ENCODE results near the gene TFG. TPM values are rescaled to one million over a fixed set of nuclear protein-coding genes. Genes with fewer than 3 reads are reported as not detected.

Gene TFG
- total RNA-seq, 1 experiment from 2014 or later = 85.8 TPM

- H3K4me3 ChIP-seq = no peak overlapping the region
- H3K9me3 ChIP-seq (replicated peaks) = no peaks in the 10 kb centered on the region
- no peak overlapping the region for H3K27ac ChIP-seq
- no peaks in the 10 kb centered on the region for H3K27me3 ChIP-seq (replicated peaks)
- no peaks in the 10 kb centered on the region for H3K36me3 ChIP-seq
- no peak for DNase-seq (ENCODE audit: low read depth in 1 of 2, low spot score in 2 of 2)
- no peaks in the 10 kb centered on the region for H3K4me1 ChIP-seq (replicated peaks)
These were observed 66.9 kb downstream of the TFG start for GRCh38 chr3:100776097-100776729.

- no peaks in the 10 kb centered on the region for H3K36me3 ChIP-seq
- no peaks in the 10 kb centered on the region for H3K27me3 ChIP-seq (replicated peaks)
- no peak overlapping the region for H3K27ac ChIP-seq
- H3K4me1 ChIP-seq (replicated peaks) = no peaks in the 10 kb centered on the region
- DNase-seq (ENCODE audit: low read depth in 1 of 2, low spot score in 2 of 2) = no peak
- H3K4me3 ChIP-seq = no peak overlapping the region
- no peaks in the 10 kb centered on the region for H3K9me3 ChIP-seq (replicated peaks)
These were observed 67.5 kb downstream of the TFG start for GRCh38 chr3:100776746-100777145.

GRCh38 chr3:100777271-100777670 lies 68.0 kb downstream of the TFG start:
- H3K27me3 ChIP-seq (replicated peaks) = no peaks in the 10 kb centered on the region
- H3K36me3 ChIP-seq = no peaks in the 10 kb centered on the region
- DNase-seq (ENCODE audit: low read depth in 1 of 2, low spot score in 2 of 2) = no peak
- no peaks in the 10 kb centered on the region for H3K9me3 ChIP-seq (replicated peaks)
- H3K4me1 ChIP-seq (replicated peaks) = no peaks in the 10 kb centered on the region
- H3K4me3 ChIP-seq = no peak overlapping the region
- no peak overlapping the region for H3K27ac ChIP-seq

- no peaks in the 10 kb centered on the region for H3K4me1 ChIP-seq (replicated peaks)
- H3K4me3 ChIP-seq = no peak overlapping the region
- no peak for DNase-seq (ENCODE audit: low read depth in 1 of 2, low spot score in 2 of 2)
These were observed 70.2 kb downstream of the TFG start for GRCh38 chr3:100779480-100779879.

GRCh38 chr3:100780071-100780622 lies 70.9 kb downstream of the TFG start:
- H3K9me3 ChIP-seq (replicated peaks) = no peaks in the 10 kb centered on the region
- no peaks in the 10 kb centered on the region for H3K27me3 ChIP-seq (replicated peaks)
- DNase-seq (ENCODE audit: low read depth in 1 of 2, low spot score in 2 of 2) = no peak
- no peak overlapping the region for H3K27ac ChIP-seq
- no peaks in the 10 kb centered on the region for H3K36me3 ChIP-seq
- H3K4me1 ChIP-seq (replicated peaks) = no peaks in the 10 kb centered on the region
- no peak overlapping the region for H3K4me3 ChIP-seq

More at GRCh38 chr3:100779480-100779879, 70.2 kb downstream of the TFG start:
- no peaks in the 10 kb centered on the region for H3K36me3 ChIP-seq
- no peaks in the 10 kb centered on the region for H3K9me3 ChIP-seq (replicated peaks)
- H3K27ac ChIP-seq = no peak overlapping the region
- H3K27me3 ChIP-seq (replicated peaks) = no peaks in the 10 kb centered on the region

GRCh38 chr3:100781301-100781700 lies 72.0 kb downstream of the TFG start:
- Histone ChIP-seq H3K36me3 (no peaks in the 10 kb centered on the region), H3K27me3 (replicated peaks) (no peaks in the 10 kb centered on the region), H3K27ac (no peak overlapping the region), H3K9me3 (replicated peaks) (no peaks in the 10 kb centered on the region; the same call in 1 of the 2 replicates), H3K4me3 (no peak overlapping the region), H3K4me1 (replicated peaks) (no peaks in the 10 kb centered on the region)
- no peak for DNase-seq (ENCODE audit: low read depth in 1 of 2, low spot score in 2 of 2)

GRCh38 chr3:100782348-100782747 lies 73.1 kb downstream of the TFG start:
- no peaks in the 10 kb centered on the region for H3K4me1 ChIP-seq (replicated peaks)
- H3K36me3 ChIP-seq = no peaks in the 10 kb centered on the region
- DNase-seq (ENCODE audit: low read depth in 1 of 2, low spot score in 2 of 2) = no peak
- H3K27me3 ChIP-seq (replicated peaks) = no peaks in the 10 kb centered on the region
- H3K9me3 ChIP-seq (replicated peaks) = no peaks in the 10 kb centered on the region; the same call in 1 of the 2 replicates
- no peak overlapping the region for H3K4me3 ChIP-seq
- no peak overlapping the region for H3K27ac ChIP-seq

- H3K4me1 ChIP-seq (replicated peaks) = no peaks in the 10 kb centered on the region
- H3K36me3 ChIP-seq = no peaks in the 10 kb centered on the region
- DNase-seq (ENCODE audit: low read depth in 1 of 2, low spot score in 2 of 2) = no peak
- no peak overlapping the region for H3K4me3 ChIP-seq
- no peak overlapping the region for H3K27ac ChIP-seq
- no peaks in the 10 kb centered on the region for H3K27me3 ChIP-seq (replicated peaks)
- no peaks in the 10 kb centered on the region; the same call in 1 of the 2 replicates for H3K9me3 ChIP-seq (replicated peaks)
These were observed 73.6 kb downstream of the TFG start for GRCh38 chr3:100782906-100783305.

GRCh38 chr3:100783619-100784018 lies 74.3 kb downstream of the TFG start:
- Histone ChIP-seq H3K36me3 (no peaks in the 10 kb centered on the region), H3K9me3 (replicated peaks) (no peaks in the 10 kb centered on the region; the same call in 1 of the 2 replicates), H3K27me3 (replicated peaks) (no peaks in the 10 kb centered on the region), H3K27ac (no peak overlapping the region), H3K4me3 (no peak overlapping the region), H3K4me1 (replicated peaks) (no peaks in the 10 kb centered on the region)
- DNase-seq (ENCODE audit: low read depth in 1 of 2, low spot score in 2 of 2) = no peak

GRCh38 chr3:100789579-100789978 lies 80.3 kb downstream of the TFG start:
- DNase-seq (ENCODE audit: low read depth in 1 of 2, low spot score in 2 of 2) = no peak

GRCh38 chr3:100796556-100796955 lies 87.3 kb downstream of the TFG start:
- no peak overlapping the region for H3K4me3 ChIP-seq
- H3K9me3 ChIP-seq (replicated peaks) = no peaks in the 10 kb centered on the region
- no peaks in the 10 kb centered on the region for H3K27me3 ChIP-seq (replicated peaks)
- H3K36me3 ChIP-seq = no peaks in the 10 kb centered on the region
- no peaks in the 10 kb centered on the region for H3K4me1 ChIP-seq (replicated peaks)
- H3K27ac ChIP-seq = no peak overlapping the region
- no peak for DNase-seq (ENCODE audit: low read depth in 1 of 2, low spot score in 2 of 2)

More at GRCh38 chr3:100789579-100789978, 80.3 kb downstream of the TFG start:
- H3K36me3 ChIP-seq = no peaks in the 10 kb centered on the region
- H3K4me1 ChIP-seq (replicated peaks) = no peaks in the 10 kb centered on the region
- H3K4me3 ChIP-seq = no peak overlapping the region
- H3K9me3 ChIP-seq (replicated peaks) = no peaks in the 10 kb centered on the region; the same call in 1 of the 2 replicates
- no peaks in the 10 kb centered on the region for H3K27me3 ChIP-seq (replicated peaks)
- H3K27ac ChIP-seq = no peak overlapping the region

- no peak for DNase-seq (ENCODE audit: low read depth in 1 of 2, low spot score in 2 of 2)
- no peak overlapping the region for H3K27ac ChIP-seq
- H3K4me1 ChIP-seq (replicated peaks) = no peaks in the 10 kb centered on the region
- no peaks in the 10 kb centered on the region for H3K36me3 ChIP-seq
- H3K9me3 ChIP-seq (replicated peaks) = no peaks in the 10 kb centered on the region
- H3K27me3 ChIP-seq (replicated peaks) = no peaks in the 10 kb centered on the region
- H3K4me3 ChIP-seq = no peak overlapping the region
These were observed 88.7 kb downstream of the TFG start for GRCh38 chr3:100798012-100798411.

Data from SJSA1 (cell line).